Pancreas (tissue), 10 donors: ENCODE measurements around the gene BRD2. TPM values are rescaled to one million over a fixed set of nuclear protein-coding genes. Genes with fewer than 3 reads are reported as not detected.

ENCODE experiments used
- ATAC-seq, 4 donors: fragments of 200-7000 bp; cut with Tn5 transposase; one replicate each; pipeline versions ENCODE4 v1.8.0 to v1.9.1; 2020; ENCODE audit warnings: mild to moderate bottlenecking in 4 of 4, moderate library complexity in 4 of 4
- DNase-seq, 6 donors: peaks; one replicate each; pipeline ENCODE4 v3.0.0-alpha.2; 2020
- FAIRE-seq: peaks from 2 replicates; lab custom pipeline; 2012; peaks lifted over from hg19 to GRCh38; lab: Jason Lieb, UNC
- H3K27ac ChIP-seq, 4 donors: fragments of 200-600 bp; sonication (generic); 1 replicate in 3 of 4; 2 replicates in 1 of 4; pipeline versions ENCODE4 v1.5.0 to v1.8.0; 2020
- H3K27me3 ChIP-seq, 4 donors: fragments of 200-600 bp; one replicate each; pipeline ENCODE4 v1.8.0; 2021
- H3K36me3 ChIP-seq, 3 donors: fragments of 200-600 bp; sonication (generic) in 1 of 3; one replicate each; pipeline versions ENCODE4 v1.5.0 to v1.8.0; 2020 to 2021
- H3K4me1 ChIP-seq, 3 donors: fragments of 200-600 bp; one replicate each; pipeline ENCODE4 v1.8.0; 2021
- H3K4me3 ChIP-seq, 4 donors: fragments of 200-600 bp; sonication (generic) in 2 of 4; one replicate each; pipeline versions ENCODE4 v1.5.0 to v1.8.0; 2020 to 2021
- H3K9me3 ChIP-seq, 4 donors: fragments of 200-600 bp; one replicate each; pipeline ENCODE4 v1.8.0; 2021
- CTCF ChIP-seq, 4 donors: fragments of 200-600 bp; sonication (generic) in 3 of 4; IDR thresholded peaks; one replicate each; pipeline versions ENCODE4 v1.5.0 to v1.8.0; 2021; ENCODE audit warnings: antibody characterized with exemption in 4 of 4
- WGBS, 2 donors: extraction: QIAGEN DNeasy Blood & Tissue Kit; methylation state at CpG; one replicate each; pipeline ENCODE4 v1.1.7; 2013; 5-methylcytosine and 5-hydroxymethylcytosine counted together
- intact Hi-C, 3 donors: fragments of 100-400 bp; cut with DNase I; formaldehyde crosslinking; loops; one replicate each; pipeline versions ENCODE4 v1.11.1 to v1.14.2; 2022
- polyA plus RNA-seq, 2 donors: library from polyadenylated mRNA; stranded (reverse); fragments of 200-250 nt; gene quantifications; one replicate each; pipeline ENCODE4 v1.2.3, GENCODE V29; 2013
- total RNA-seq, 6 donors: library from RNA; stranded (reverse); fragmentation: NEBNext Ultra II Directional in 4 of 6; extraction: Animal tissue kit (Norgen Biotek cat#: 25700) in 4 of 6; gene quantifications; one replicate each; pipeline versions ENCODE4 v1.2.1 to v1.2.4, GENCODE V29; 2021 to 2023
- donor health status: healthy with polysubstance abuse.
- donor health status: DM: no; HTN: no; CAD: no; lungs with moderate emphysema.
- donor health status: DM: no; HTN: no; CAD: no.
- donor health status: control.
- donor health status: control.
- donor health status: Bipolar disorder and iron deficiency.
- donor health status: DM: yes; HTN: yes; CAD: no.
- donor health status: DM: no; HTN: no; CAD: no.
- donor health status: DM: no; HTN: no; CAD: no.
- donor health status: DM: yes; HTN: yes; CAD: no.

Gene BRD2
- total and polyA plus RNA-seq, 8 donors: 50.5 to 128 (median 88.9) TPM

- H3K9me3 ChIP-seq: no peaks in the 10 kb centered on the region
- WGBS, 2 donors: 79 to 85% methylated on average over 4 of the region's 4 CpGs
- H3K36me3 ChIP-seq: no peaks in the 10 kb centered on the region
- H3K4me3 ChIP-seq: no peak overlapping the region
- peak in 2 of 4 donors; percentile 46 to 57 for ATAC-seq
- no peak for FAIRE-seq
- peaks cover 0 to 4% (median 0%) of the 10 kb centered on the region in 3 donors for H3K4me1 ChIP-seq
- DNase-seq: no peak
- peak overlapping the region in 2 of 4 donors; percentile 34 to 35 for H3K27ac ChIP-seq
- TF ChIP-seq CTCF (IDR thresholded peaks at IDR 0.05): no peak
- H3K27me3 ChIP-seq: no peaks in the 10 kb centered on the region
- intact Hi-C loops: no loop called here
Measured at GRCh38 chr6:32943864-32944649, 24.3 kb upstream of the BRD2 start.

- 81 to 83% methylated on average over 9 of the region's 9 CpGs for WGBS, 2 donors
- peak overlapping the region in 2 of 4 donors; percentile 34 to 35 for H3K27ac ChIP-seq
Measured at GRCh38 chr6:32945108-32945760, 23.2 kb upstream of the BRD2 start.

GRCh38 chr6:32945953-32946352, 22.4 kb upstream of the BRD2 start:
- no peaks in the 10 kb centered on the region for H3K9me3 ChIP-seq
- TF ChIP-seq CTCF (IDR thresholded peaks at IDR 0.05): no peak
- no peaks in the 10 kb centered on the region for H3K27me3 ChIP-seq
- H3K27ac ChIP-seq: no peak overlapping the region
- no peak overlapping the region for H3K4me3 ChIP-seq
- H3K36me3 ChIP-seq: no peaks in the 10 kb centered on the region
- H3K4me1 ChIP-seq: no peaks in the 10 kb centered on the region
- no peak for FAIRE-seq
- no peak for DNase-seq
- intact Hi-C loops: loop anchor here in 2 of 3 donors (5.0 kb wide), 1 partner anchor 59 kb away; no protein-coding TSS in a partner anchor
- ATAC-seq: no peak

More at GRCh38 chr6:32945108-32945760, 23.2 kb upstream of the BRD2 start:
- Histone ChIP-seq H3K9me3 (no peaks in the 10 kb centered on the region), H3K27me3 (no peaks in the 10 kb centered on the region), H3K36me3 (no peaks in the 10 kb centered on the region), H3K4me1 (peaks cover 0 to 4% (median 0%) of the 10 kb centered on the region in 3 donors), H3K4me3 (no peak overlapping the region)
- ATAC-seq (peak in 1 of 4 donors; percentile 7), DNase-seq (no peak), FAIRE-seq (no peak)
- intact Hi-C loops: loop anchor here in 2 of 3 donors (5.0 kb wide), 1 partner anchor 58 kb away; no protein-coding TSS in a partner anchor
- TF ChIP-seq CTCF (IDR thresholded peaks at IDR 0.05): no peak

GRCh38 chr6:32946893-32947292, 21.5 kb upstream of the BRD2 start:
- intact Hi-C loops: loop anchor here in 2 of 3 donors (5.0 kb wide), 1 partner anchor 60 kb away; no protein-coding TSS in a partner anchor
- Histone ChIP-seq H3K27me3 (no peaks in the 10 kb centered on the region), H3K36me3 (no peaks in the 10 kb centered on the region), H3K9me3 (no peaks in the 10 kb centered on the region), H3K4me3 (no peak overlapping the region), H3K27ac (no peak overlapping the region), H3K4me1 (no peaks in the 10 kb centered on the region)
- TF ChIP-seq CTCF (IDR thresholded peaks at IDR 0.05): no peak
- DNase-seq: no peak
- no peak for FAIRE-seq
- ATAC-seq: no peak
